NCI-H2081 (cell line): Measurements from ENCODE around the gene MTCL3.
"Not testable (repeated sequence)": the region's sequence is repeated elsewhere in the genome, so short reads cannot be mapped to it uniquely, and the experiment has no call there.

Source experiments
- DNase-seq, 2 experiments: peaks; one replicate each; lab custom pipeline; 2025; lab: John Stamatoyannopoulos, UW

Gene MTCL3

GRCh38 chr6:127466416-127466815 lies 52.7 kb downstream of the MTCL3 start:
- DNase-seq: no peak

- DNase-seq: peak; percentile 16 to 38
Observed at GRCh38 chr6:127464881-127465459, 54.2 kb downstream of the MTCL3 start.

- no peak for DNase-seq
Observed at GRCh38 chr6:127464161-127464880, 54.8 kb downstream of the MTCL3 start.

GRCh38 chr6:127463056-127463455 lies 56.1 kb downstream of the MTCL3 start:
- no peak for DNase-seq

- DNase-seq: no peak
Observed at GRCh38 chr6:127462376-127462775, 56.8 kb downstream of the MTCL3 start.

- DNase-seq: no peak
Observed at GRCh38 chr6:127460465-127460864, 58.7 kb downstream of the MTCL3 start.

- no peak for DNase-seq
Observed at GRCh38 chr6:127459231-127459641, 59.9 kb downstream of the MTCL3 start, which contains the start of gene KIAA0408. TSS of gene KIAA0408 (minus strand) at chr6:127459389. CDS start at chr6:127453981, 5,408 bp downstream.

GRCh38 chr6:127458817-127459216 lies 60.3 kb downstream of the MTCL3 start:
- DNase-seq: no peak

- DNase-seq: no peak
Observed at GRCh38 chr6:127458222-127458621, 60.9 kb downstream of the MTCL3 start.

- DNase-seq: no peak
Observed at GRCh38 chr6:127457456-127458064, 61.6 kb downstream of the MTCL3 start.

- DNase-seq: no peak
Observed at GRCh38 chr6:127456465-127456864, 62.7 kb downstream of the MTCL3 start.

GRCh38 chr6:127453845-127454619 lies 65.1 kb downstream of the MTCL3 start:
- DNase-seq: no peak

GRCh38 chr6:127452803-127453202 lies 66.3 kb downstream of the MTCL3 start:
- no peak for DNase-seq

- DNase-seq: no peak
Observed at GRCh38 chr6:127451388-127451787, 67.7 kb downstream of the MTCL3 start.

GRCh38 chr6:127447780-127448179 lies 71.4 kb downstream of the MTCL3 start:
- DNase-seq: no peak

GRCh38 chr6:127446356-127446755 lies 72.8 kb downstream of the MTCL3 start:
- DNase-seq: no peak

GRCh38 chr6:127441881-127442280 lies 77.3 kb downstream of the MTCL3 start:
- DNase-seq: no peak

GRCh38 chr6:127439718-127440117 lies 79.4 kb downstream of the MTCL3 start:
- no peak for DNase-seq

- DNase-seq: no peak
Observed at GRCh38 chr6:127436578-127437110, 82.5 kb downstream of the MTCL3 start.

GRCh38 chr6:127435626-127436220 lies 83.4 kb downstream of the MTCL3 start:
- no peak for DNase-seq

- no peak for DNase-seq
Observed at GRCh38 chr6:127434651-127435050, 84.5 kb downstream of the MTCL3 start.

- not testable (repeated sequence) for DNase-seq
Observed at GRCh38 chr6:127428562-127428961, 90.6 kb downstream of the MTCL3 start.
